Measurements from ENCODE around the gene CSRP1.

Gene CSRP1

GRCh38 chr1:201513498-201514243 lies 6.7 kb upstream of the CSRP1 start:
- no peak for DNase-seq (ENCODE audit: low read depth, low spot score)

DNA sequence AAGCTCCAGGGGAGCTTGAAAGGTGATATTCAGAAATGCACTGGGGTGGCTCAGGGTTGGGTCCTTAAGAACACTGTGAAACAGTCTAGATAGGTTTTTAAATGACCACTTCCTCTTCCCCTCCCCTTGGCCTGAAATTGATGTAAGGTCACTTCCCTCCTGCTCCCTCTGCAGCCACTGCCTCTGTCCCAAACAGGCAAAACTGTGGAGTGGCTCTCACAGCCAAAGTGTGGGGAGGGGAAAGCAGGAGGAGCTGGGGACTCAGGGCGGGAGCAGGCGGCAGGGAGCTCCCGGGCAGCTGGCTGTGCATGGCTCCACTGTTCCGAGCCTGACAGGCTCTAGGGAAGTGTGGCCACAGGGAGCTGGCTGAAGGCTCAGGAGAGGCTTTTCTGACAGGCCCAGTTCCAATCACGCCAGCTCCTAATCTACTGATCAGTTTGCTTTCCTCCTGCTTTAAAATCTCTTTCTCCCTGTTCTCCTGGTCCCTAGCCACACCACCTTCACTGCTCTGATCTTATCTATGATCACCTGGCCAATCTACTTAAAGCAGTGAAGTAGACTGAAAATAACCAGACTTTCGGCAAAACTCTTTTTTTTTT lies 5.1 kb upstream of the CSRP1 start:
- DNase-seq (ENCODE audit: low read depth, low spot score), result no peak

DNA sequence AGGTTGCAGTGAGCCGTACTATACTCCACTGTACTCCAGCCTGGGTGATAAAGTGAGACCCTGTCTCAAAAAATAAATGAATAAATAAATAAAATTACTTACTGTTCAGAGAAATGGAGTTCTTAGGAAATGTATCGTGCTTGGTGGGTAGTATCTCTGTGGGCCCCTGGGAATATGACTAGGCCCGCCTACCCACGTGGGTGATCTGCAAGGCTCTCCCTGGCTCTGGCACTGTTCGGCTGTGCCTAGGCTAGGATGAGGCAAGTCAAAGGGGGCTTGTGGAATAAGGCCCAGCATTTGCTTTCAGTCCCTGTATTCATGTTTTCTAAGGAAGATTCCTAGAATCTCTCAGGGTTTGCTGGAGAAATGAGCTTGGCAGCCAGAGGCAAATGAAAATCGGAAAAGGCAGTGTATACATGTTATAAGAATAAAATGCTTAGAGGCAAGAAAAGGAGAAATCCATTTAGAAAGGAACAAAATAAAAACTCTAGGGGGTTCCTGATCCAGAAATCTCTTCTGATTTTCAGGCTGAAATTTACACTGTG lies 4.5 kb upstream of the CSRP1 start:
- DNase-seq (ENCODE audit: low read depth, low spot score), result no peak

- no peak for DNase-seq (ENCODE audit: low read depth, low spot score)
Observed at GRCh38 chr1:201510734-201511133, 3.8 kb upstream of the CSRP1 start.

DNA sequence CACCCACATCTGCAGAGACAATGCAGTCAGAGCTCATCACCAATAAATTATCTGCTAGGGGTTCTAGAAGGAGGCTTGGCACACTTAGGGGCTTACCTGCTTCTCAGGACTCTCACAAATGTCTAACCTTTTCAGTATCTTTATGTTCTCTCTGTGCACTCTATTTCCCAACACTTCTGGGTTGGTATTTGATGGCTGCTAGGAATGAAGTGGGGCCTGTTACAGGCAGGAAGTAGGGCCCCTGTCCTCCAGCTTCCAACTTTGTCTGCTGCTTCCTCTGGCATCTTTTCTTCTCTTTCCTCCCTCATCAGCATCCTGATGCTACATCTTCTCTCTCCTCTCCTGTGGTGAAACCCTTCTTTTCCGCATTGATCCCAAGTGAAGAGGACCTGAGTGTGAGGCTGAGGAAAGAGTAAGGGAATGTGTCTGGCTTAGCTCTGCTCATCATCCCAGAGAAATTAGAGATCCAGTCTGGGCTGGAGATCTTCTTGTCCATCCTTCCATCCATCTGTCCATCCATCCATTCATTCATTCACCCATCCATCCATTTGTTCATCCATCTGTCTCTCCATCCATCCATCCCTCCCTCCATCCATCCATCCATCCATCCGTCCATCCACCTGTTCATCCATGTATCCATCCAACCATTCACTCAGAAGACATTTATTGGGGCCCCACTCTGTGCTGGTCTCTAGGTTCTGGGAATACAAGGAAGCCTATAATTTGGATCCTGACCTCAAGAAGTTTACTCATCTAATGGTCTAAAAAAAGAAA lies 2.9 kb upstream of the CSRP1 start:
- no peak for DNase-seq (ENCODE audit: low read depth, low spot score)

GRCh38 chr1:201508809-201509208 lies 1.9 kb upstream of the CSRP1 start:
- DNase-seq (ENCODE audit: low read depth, low spot score), result no peak

GRCh38 chr1:201507360-201507675 lies 395 bp upstream of the CSRP1 start:
- DNase-seq (ENCODE audit: low read depth, low spot score), result no peak

DNA sequence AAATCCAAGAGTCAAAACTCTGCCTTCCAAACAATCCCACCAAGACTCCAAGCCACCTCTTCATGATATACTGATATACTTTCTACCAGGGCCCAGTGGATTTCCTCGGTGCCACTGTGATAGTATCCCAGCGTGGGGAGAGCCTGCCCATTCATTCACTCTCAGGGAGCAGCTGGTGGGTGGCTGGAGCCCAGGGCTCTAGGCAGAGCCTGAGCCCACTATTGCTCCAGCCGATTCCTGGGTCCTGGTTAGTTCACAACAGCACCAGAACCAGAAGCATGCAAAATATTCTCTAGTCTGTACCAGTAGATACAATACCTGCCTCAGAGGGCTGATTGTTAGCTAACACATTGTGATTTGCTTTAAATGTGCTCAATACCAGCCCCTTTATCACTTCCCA lies 831 bp downstream of the CSRP1 start:
- DNase-seq (ENCODE audit: low read depth, low spot score), result no peak

DNA sequence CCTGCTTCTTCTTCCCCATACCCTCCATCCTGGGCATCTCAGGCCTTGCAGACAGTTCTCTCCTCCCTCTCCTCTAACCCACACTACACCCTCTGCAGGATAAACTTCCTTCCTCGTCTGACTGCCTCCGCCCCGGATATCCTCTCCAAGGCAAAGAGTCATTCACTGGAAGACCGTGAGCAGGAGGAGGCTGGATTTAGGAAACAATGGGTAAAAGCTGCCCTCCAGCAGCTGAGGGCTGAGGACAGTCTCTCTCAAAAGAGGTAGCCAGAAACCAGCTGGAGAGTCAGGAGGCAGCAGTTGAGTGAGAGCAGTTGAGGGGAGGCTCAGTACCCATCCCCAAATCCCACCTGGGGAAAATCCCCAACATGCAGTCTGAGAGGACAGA lies 1.4 kb downstream of the CSRP1 start:
- DNase-seq (ENCODE audit: low read depth, low spot score), result no peak

DNA sequence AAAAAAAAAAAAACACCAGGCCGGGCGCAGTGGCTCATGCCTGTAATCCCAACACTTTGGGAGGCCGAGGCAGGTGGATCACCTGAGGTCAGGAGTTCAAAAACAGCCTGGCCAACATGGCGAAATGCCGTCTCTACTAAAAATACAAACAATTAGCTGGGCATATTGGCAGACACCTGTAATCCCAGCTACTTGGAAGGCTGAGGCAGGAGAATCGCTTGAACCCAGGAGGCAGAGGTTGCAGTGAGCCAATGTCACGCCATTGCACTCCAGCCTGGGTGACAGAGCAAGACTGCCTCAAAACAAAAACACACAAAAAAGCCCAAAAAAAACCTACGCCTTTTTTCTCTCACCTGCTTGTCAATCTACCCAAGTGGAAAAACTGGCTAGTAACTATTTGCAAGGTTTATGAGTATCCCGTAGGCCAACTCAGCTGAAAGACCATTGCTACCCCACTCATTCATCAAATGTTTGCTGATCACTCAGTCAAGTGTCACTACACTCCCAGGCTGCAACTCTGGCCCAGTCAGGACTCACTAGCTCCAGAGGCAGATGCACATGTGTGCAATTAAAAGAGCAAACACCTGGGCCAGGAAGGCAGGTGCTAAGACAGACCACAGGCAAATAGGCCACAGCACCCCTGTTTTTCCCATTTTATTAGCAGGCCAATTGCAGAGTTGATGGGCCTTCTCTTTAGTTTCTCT lies 2.0 kb downstream of the CSRP1 start:
- DNase-seq (ENCODE audit: low read depth, low spot score), result no peak

GRCh38 chr1:201504179-201504631 lies 2.7 kb downstream of the CSRP1 start:
- no peak for DNase-seq (ENCODE audit: low read depth, low spot score)

DNA sequence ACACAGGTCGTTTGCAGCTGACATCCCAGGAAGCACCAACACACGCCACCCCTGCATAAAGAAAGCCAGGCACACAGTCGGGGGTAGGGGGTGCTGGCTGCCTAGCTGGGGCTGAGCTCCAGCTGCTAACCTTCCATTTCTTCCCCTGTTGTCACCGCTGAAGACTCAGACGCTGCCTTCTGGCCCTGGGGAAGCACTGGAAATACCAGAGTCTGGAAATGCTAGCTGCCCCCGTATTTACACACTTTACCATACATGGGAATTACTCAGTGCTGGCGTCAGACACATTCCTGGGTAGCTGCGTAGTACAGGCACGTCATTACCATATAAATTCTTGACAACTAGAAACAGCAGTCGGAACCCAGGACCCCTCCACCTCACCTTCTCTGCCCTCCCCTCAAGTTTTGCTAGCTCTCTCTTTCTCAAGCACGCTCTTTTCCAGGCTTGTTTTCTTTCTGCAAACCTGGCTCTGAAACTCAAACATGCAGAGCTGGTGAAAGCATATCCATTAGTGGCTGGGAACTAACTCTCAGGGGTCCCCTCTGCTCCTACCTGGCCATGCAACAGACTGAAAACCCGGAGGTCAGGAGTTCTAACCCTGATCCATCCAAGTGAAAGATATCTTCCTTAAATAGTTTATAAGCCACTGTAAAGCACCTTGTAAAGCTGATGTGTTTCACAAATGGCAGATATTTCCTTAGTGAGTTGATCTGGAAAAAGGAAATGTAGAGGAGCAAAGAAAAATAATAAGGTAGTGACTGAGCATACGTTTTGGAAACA lies 3.3 kb downstream of the CSRP1 start:
- DNase-seq (ENCODE audit: low read depth, low spot score), result peak; percentile 80

DNA sequence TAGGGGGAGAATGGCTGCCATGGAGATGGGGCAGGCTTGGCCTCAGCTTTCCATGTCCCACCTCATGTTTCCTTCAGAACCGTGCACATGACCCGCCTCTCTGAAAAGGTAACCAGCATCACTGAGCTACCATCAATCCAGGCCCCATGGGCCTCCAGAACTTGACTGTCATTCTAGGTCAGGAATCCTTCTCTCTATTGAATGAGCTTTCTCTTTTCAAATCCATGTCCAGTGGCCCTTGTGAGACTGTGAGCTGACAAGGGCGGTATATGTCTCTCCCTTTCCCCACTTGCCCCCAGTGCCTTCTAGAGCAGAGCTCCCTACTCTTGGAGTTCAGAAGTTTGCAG lies 4.4 kb downstream of the CSRP1 start:
- DNase-seq (ENCODE audit: low read depth, low spot score), result no peak

DNA sequence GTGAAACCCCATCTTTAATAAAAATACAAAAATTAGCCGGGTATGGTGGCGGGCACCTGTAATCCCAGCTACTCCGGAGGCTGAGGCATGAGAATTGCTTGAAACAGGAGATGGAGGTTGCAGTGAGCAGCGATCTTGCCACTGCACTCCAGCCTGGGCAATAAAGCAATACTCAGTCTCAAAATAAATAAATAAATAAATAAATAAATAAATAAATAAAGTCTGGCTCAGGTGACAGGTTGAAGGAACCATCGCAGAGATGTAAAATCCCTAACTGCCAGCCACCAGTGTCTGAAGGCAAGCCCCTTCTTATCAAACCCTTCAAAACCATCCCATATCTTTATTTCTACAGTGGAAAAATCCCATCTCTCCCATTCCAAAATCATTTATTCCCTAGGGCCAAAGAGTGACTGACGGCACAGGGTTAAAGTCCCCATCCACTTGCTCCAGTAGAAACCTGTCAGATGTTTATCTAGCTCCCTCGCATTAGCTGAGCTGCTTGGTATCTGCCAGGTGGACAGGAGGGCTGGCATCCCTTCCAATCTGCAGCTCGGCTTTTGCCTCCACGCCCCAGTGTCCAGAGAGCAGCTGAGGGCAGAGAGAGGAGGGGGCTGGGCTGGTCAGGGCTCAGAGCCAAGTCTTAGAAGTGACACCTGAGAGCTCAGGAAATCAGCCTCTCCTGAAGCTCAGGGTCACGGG lies 5.0 kb downstream of the CSRP1 start:
- no peak for DNase-seq (ENCODE audit: low read depth, low spot score)

GRCh38 chr1:201501144-201501543 lies 5.8 kb downstream of the CSRP1 start:
- DNase-seq (ENCODE audit: low read depth, low spot score), result no peak

GRCh38 chr1:201500670-201501120 lies 6.2 kb downstream of the CSRP1 start:
- no peak for DNase-seq (ENCODE audit: low read depth, low spot score)

DNA sequence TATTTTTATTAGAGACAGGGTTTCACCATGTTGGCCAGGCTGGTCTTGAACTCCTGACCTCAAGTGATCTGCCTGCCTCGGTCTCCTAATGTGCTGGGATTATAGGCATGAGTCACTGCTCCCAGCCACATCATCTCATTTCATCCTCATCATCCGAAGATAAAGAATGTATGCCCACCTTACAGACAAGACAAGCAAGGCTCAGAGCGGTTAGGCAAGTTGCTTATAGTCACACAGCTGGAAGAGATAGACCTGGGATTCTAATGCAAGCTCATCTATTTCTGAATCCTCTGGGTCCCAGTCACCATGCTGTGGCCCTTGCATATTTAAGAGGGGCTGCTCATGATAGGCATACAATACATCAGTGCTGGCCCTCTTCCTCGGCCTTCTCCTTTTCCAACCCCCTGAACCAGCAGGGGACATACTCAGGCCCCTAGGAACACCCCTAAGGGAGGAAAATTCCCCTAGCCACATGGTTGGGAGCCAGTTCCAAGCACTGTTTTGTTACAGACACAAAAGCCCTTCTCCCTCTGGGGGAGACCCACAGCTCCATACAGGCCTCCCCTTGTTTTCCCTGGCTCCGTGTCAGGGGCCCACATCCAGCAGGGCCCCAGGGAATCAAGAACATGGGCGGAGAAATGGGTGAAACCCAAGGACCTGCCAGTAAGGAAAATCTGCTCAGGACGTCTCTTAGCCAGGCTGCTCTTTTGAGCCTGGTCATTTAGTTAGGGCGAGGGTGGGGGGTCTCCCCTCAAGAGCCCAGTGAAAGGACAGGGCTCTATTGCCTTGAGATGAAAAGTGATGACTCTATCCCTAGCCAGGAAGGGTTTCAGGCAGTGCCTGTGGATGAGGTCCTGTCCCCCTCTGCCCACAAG lies 6.9 kb downstream of the CSRP1 start:
- no peak for DNase-seq (ENCODE audit: low read depth, low spot score)

- DNase-seq (ENCODE audit: low read depth, low spot score), result no peak
Observed at GRCh38 chr1:201499191-201499590, 7.7 kb downstream of the CSRP1 start.

GRCh38 chr1:201498621-201499020 lies 8.3 kb downstream of the CSRP1 start:
- no peak for DNase-seq (ENCODE audit: low read depth, low spot score)
